T-helper 17 cell (primary cell): ENCODE results near the gene SH3BP2. TPM values are rescaled to one million over a fixed set of nuclear protein-coding genes. Genes with fewer than 3 reads are reported as not detected.
"Not testable (repeated sequence)": the region's sequence is repeated elsewhere in the genome, so short reads cannot be mapped to it uniquely, and the experiment has no call there.

Experiments
- ATAC-seq: fragments of 150-1000 bp; cut with Tn5 transposase; 2 replicates; pipeline ENCODE4 v1.10.0; 2021; ENCODE audit warnings: mild to moderate bottlenecking, moderate library complexity
- DNase-seq, 3 donors: peaks; one replicate each; pipeline versions ENCODE4 v3.0.0 to v3.0.0-alpha.2; 2020 to 2021
- H3K9me3 ChIP-seq: one replicate; pipeline ENCODE4 v1.7.0; 2013; ENCODE audit warnings: low read length, mild to moderate bottlenecking; ENCODE audit not compliant: control insufficient read depth, poor library complexity, severe bottlenecking
- H3K27ac Mint-ChIP-seq: one replicate; pipeline ENCODE4 v1.8.0; 2022; ENCODE audit warnings: mild to moderate bottlenecking, moderate library complexity, mixed read lengths
- H3K27me3 Mint-ChIP-seq: one replicate; pipeline ENCODE4 v1.8.0; 2022; ENCODE audit warnings: mixed read lengths
- H3K36me3 Mint-ChIP-seq: one replicate; pipeline ENCODE4 v1.8.0; 2022; ENCODE audit warnings: low read depth, mixed read lengths
- H3K4me1 Mint-ChIP-seq: one replicate; pipeline ENCODE4 v1.8.0; 2022; ENCODE audit warnings: mild to moderate bottlenecking, mixed read lengths
- H3K4me3 Mint-ChIP-seq: one replicate; pipeline ENCODE4 v1.8.0; 2022; ENCODE audit warnings: mild to moderate bottlenecking, moderate library complexity, mixed read lengths
- total RNA-seq, 4 donors: library from RNA in 2 of 4; stranded (reverse) in 2 of 4; gene quantifications; one replicate each; pipeline ENCODE4 v1.2.3 and lab custom pipeline; 2022 to 2026

The SH3BP2 gene
- total RNA-seq, 2 donors from 2014 or later: 36.0 to 62.0 TPM

DNA sequence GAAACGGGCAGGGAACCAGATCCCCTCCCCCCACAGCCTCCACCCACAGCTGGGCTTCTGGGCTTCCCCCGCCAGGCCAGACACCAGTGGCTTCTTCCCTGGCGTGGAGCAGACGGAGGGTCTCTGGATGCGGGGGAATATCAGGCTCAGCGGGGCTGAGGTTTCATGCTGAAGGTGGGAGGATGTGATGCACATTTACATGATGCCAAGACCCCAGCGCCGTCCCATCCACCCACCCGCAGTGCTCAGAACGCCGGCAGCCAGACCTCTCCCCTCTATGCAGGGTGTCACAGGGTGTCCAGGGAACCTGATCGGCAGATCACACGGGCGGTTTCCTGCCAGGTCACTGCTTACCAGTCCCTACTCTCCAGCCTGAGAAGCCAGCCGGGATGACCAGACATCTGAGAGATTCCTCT, 24.0 kb upstream of the SH3BP2 start:
- H3K27ac Mint-ChIP-seq: no peak overlapping the region
- no peaks in the 10 kb centered on the region for H3K36me3 Mint-ChIP-seq
- no peaks in the 10 kb centered on the region for H3K27me3 Mint-ChIP-seq
- peaks cover 12% of the 10 kb centered on the region for H3K4me1 Mint-ChIP-seq
- ATAC-seq: no peak
- DNase-seq: no peak
- H3K4me3 Mint-ChIP-seq: no peak overlapping the region
- no peaks in the 10 kb centered on the region for H3K9me3 ChIP-seq

DNA sequence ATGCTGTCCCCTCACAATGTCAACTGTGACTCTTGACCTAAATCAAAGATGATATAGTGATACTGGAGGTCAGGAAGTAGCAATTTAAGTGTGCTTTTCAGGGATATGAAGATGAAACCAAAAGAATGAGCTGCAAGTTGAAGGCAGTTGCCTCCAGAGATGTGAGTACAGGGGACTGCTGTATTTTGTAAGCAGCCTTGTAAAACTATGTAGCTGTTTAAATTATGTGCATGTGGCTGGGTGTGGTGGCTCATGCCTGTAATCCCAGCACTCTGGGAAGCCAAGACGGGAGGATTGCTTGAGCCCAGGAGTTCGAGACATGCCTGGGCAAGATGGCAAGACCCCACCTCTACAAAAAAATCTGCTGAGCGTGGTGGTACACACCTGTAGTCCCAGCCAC, 21.6 kb upstream of the SH3BP2 start:
- H3K4me3 Mint-ChIP-seq: no peak overlapping the region
- no peak for ATAC-seq
- H3K27ac Mint-ChIP-seq: peak overlapping the region; percentile 83
- H3K9me3 ChIP-seq: no peaks in the 10 kb centered on the region
- H3K36me3 Mint-ChIP-seq: no peaks in the 10 kb centered on the region
- no peak for DNase-seq
- H3K27me3 Mint-ChIP-seq: no peaks in the 10 kb centered on the region
- peaks cover 12% of the 10 kb centered on the region for H3K4me1 Mint-ChIP-seq

DNA sequence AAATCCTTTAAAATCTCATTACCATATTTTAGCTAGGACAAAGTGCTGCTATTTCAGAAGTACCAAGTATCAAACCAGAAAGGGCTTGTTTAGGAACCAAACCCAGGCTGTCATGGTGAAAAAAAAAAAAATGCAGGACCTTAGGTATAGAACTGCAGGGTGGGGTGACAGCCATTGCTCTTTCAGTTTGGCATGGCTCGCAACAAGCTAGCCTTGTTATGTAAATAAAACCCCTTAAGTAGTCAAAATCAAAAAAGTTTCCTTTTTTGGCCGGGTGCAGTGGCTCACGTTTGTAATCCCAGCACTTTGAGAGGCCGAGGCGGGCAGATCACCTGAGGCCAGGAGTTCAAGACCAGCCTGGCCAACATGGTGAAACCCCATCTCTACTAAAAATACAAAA, 12.2 kb upstream of the SH3BP2 start:
- not testable (repeated sequence) for ATAC-seq, H3K27ac Mint-ChIP-seq, H3K9me3 ChIP-seq, H3K36me3 Mint-ChIP-seq, DNase-seq, H3K4me1 Mint-ChIP-seq, H3K27me3 Mint-ChIP-seq, H3K4me3 Mint-ChIP-seq

DNA sequence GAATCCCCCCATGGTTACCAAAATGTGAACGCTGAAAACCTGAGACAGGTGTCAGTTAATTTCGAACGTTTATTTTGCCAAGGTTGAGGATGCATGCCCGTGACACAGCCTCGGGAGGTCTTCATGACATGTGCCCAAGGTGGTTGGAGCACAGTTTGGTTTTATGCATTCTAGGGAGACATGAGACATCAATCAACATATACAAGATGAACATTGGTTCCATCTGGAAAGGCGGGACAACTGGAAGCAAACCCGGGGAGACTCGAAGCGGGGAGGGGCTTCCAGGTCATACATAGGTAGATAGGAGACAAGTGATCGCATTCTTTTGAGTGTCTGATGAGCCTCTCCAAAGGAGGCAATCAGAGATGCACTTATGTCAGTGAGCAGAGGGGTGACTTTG, 11.0 kb upstream of the SH3BP2 start:
- no peak for ATAC-seq
- no peaks in the 10 kb centered on the region for H3K36me3 Mint-ChIP-seq
- H3K27me3 Mint-ChIP-seq: no peaks in the 10 kb centered on the region
- H3K4me1 Mint-ChIP-seq: peaks cover 10% of the 10 kb centered on the region
- DNase-seq: no peak
- H3K4me3 Mint-ChIP-seq: no peak overlapping the region
- H3K27ac Mint-ChIP-seq: no peak overlapping the region
- no peaks in the 10 kb centered on the region for H3K9me3 ChIP-seq

DNA sequence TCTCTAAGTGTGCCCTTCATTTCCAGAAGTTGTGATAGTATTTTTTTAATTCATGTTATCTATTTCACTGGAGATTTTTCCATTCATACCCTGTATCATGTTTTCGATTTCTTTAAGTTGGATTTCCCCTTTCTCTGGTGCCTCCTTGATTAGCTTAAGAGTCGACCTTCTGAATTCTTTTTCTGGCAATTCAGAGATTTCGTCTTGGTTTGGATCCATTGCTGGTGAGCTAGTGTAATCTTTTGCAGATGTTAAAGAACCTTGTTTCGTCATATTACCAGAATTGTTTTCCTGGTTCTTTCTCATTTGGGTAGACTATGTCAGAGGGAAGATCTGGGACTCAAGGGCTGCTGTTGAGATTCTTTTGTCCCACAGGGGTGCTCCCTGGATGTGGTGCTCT, 9.1 kb upstream of the SH3BP2 start:
- DNase-seq (no peak), ATAC-seq (no peak)
- H3K4me1 Mint-ChIP-seq: peaks cover 21% of the 10 kb centered on the region
- H3K9me3 ChIP-seq: no peaks in the 10 kb centered on the region
- H3K27me3 Mint-ChIP-seq: no peaks in the 10 kb centered on the region
- H3K4me3 Mint-ChIP-seq: no peak overlapping the region
- no peaks in the 10 kb centered on the region for H3K36me3 Mint-ChIP-seq
- no peak overlapping the region for H3K27ac Mint-ChIP-seq

DNA sequence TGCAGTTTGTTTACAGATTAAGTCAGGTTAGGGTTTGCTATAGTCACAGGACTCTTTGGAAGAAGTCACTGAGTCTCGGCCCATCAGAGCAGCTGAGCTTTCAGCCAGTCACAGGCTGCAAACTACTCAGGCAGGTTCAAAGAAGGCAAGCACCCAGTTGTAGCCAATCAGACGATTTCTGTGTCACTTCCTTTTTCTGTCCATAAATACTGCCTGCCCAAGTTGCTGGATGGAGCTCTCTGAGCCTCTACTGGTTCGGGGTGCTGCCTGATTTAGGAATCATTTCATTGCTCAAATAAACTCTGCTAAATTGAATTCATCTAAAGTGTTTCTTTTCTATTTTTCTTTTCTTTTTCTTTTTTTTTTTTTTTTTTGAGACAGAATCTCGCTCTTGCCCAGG, 7.3 kb upstream of the SH3BP2 start:
- Mint-ChIP-seq H3K4me1 (peaks cover 27% of the 10 kb centered on the region), H3K27ac (peak overlapping the region; percentile 96), H3K4me3 (no peak overlapping the region), H3K27me3 (no peaks in the 10 kb centered on the region), H3K36me3 (no peaks in the 10 kb centered on the region)
- DNase-seq (no peak), ATAC-seq (peak; percentile 56)
- no peaks in the 10 kb centered on the region for H3K9me3 ChIP-seq

DNA sequence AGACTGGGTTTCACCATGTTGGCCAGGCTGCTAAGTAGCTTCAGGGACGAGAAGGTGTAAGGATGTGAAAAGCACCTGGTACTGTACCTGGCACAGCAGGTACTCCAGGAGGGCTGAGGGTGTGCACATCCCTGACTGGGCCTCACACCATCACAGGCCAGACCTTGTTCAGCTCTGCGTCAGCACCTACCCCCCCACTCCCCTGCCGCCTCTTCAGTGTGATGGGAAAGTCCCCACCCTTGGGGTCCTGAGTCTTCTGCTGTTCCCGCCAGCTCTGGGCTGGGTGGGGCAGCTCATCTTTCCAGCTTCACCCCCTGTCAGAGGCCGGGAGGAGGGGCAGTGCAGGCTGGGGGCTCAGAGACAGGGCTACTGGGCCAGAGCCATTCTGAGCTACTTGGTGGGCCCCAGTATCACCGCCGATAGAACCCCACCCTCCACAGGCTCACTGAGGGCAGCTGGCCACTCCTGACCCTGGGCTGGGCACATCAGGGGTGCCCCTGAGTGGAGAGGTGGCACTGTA, 6.7 kb upstream of the SH3BP2 start:
- H3K4me3 Mint-ChIP-seq: peak overlapping the region; percentile 62
- H3K36me3 Mint-ChIP-seq: no peaks in the 10 kb centered on the region
- ATAC-seq: peak; percentile 88
- H3K27me3 Mint-ChIP-seq: no peaks in the 10 kb centered on the region
- peak overlapping the region; percentile 96 for H3K27ac Mint-ChIP-seq
- peak in 2 of 3 donors; percentile 51 to 60 for DNase-seq
- H3K4me1 Mint-ChIP-seq: peaks cover 28% of the 10 kb centered on the region
- no peaks in the 10 kb centered on the region for H3K9me3 ChIP-seq

DNA sequence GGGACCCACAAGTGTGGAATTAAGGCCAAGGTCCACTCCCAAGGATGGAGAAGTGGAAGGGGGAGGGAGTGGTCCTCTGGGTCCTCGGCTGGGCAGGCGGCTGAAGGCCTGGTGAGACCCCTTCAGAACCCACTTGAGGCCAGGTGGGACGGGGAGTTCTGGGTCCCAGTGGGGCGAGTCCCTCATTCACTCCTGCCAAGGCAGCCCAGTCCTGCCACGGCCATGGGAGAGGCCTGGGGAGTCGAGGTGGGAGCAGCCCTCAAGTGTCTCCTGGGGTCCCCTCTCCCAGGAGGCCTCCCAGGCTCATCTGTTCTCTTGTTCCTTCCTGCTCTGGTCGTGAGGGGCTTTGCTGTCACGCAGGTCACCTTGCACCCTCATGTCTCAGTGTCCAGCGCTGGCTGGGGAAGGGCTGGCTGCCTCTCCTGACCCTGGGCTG, 6.1 kb upstream of the SH3BP2 start:
- H3K4me3 Mint-ChIP-seq: no peak overlapping the region
- ATAC-seq: no peak
- H3K4me1 Mint-ChIP-seq: peaks cover 31% of the 10 kb centered on the region

DNA sequence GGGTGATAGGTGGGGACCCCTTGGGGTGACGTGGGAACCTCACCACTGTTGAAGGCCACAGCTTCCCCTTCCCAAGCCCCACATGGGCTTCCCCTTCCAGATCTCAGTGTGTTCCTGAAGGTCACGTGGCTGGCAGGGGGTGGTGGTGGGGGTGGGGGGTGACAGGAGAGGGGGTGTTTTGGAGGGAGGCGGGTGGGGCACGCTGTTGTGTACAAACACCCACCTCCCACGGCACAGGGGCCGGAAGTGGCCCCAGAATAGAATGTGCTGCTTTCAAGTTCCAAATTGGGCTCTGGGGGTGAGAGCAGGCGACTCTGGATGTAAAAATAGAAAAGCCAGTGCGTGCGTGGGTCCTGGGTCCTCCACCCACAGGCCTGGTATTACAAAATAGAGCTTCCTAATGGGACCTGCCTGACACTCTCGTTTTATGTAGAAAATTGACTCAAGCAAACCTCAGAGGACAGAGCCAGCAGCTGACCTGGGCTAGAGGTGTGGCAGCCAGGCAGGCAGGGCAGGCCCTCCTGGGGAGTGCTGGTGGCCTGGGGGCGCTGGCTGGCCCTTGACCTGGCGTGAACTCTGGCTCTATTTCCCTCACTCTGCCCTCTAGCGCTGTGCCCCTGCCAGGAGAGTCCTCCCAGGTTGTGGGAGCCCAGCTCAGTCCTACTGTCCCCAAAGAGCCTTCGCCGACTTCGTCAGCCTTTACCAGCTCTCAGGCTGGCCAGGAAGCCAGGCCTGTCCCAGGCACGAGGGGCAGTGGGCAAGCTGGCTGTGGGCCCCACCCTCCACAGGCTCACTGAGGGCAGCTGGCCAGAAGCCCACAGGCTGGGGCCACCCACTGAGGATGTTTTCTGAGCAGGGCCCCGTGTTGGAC, 5.4 kb upstream of the SH3BP2 start:
- Mint-ChIP-seq H3K27me3 (no peaks in the 10 kb centered on the region), H3K36me3 (no peaks in the 10 kb centered on the region), H3K27ac (peak overlapping the region; percentile 96), H3K4me3 (peak overlapping the region; percentile 69), H3K4me1 (peaks cover 36% of the 10 kb centered on the region)
- peak; percentile 39 for ATAC-seq
- no peak for DNase-seq
- no peaks in the 10 kb centered on the region for H3K9me3 ChIP-seq

More for the DNA sequence above, 6.1 kb upstream of the SH3BP2 start:
- H3K27ac Mint-ChIP-seq: peak overlapping the region; percentile 96
- H3K36me3 Mint-ChIP-seq: no peaks in the 10 kb centered on the region
- H3K27me3 Mint-ChIP-seq: no peaks in the 10 kb centered on the region
- H3K9me3 ChIP-seq: no peaks in the 10 kb centered on the region
- no peak for DNase-seq

DNA sequence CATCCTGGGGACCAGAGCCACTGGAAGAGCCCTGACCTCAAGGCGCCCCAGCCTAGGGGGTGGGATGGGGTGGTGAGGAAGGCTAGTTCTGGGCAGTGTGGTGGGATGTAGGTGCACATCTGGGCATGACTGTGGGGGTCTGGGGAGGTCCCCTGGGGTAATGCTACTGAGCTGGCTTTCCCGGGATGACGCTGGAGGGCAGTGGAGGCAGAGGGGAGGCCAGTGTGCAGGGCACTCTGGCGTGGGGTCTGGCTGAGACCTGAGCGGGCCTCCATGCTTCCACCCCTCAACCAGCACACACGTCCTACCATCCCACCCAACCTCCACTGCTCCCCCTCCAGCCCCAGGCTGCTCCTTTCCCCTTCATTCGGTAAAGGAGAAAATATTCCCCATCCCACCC, 4.8 kb upstream of the SH3BP2 start:
- Mint-ChIP-seq H3K27me3 (no peaks in the 10 kb centered on the region), H3K36me3 (no peaks in the 10 kb centered on the region), H3K4me3 (peak overlapping the region; percentile 69), H3K4me1 (peaks cover 36% of the 10 kb centered on the region), H3K27ac (peak overlapping the region; percentile 96)
- no peaks in the 10 kb centered on the region for H3K9me3 ChIP-seq
- DNase-seq (no peak), ATAC-seq (no peak)

DNA sequence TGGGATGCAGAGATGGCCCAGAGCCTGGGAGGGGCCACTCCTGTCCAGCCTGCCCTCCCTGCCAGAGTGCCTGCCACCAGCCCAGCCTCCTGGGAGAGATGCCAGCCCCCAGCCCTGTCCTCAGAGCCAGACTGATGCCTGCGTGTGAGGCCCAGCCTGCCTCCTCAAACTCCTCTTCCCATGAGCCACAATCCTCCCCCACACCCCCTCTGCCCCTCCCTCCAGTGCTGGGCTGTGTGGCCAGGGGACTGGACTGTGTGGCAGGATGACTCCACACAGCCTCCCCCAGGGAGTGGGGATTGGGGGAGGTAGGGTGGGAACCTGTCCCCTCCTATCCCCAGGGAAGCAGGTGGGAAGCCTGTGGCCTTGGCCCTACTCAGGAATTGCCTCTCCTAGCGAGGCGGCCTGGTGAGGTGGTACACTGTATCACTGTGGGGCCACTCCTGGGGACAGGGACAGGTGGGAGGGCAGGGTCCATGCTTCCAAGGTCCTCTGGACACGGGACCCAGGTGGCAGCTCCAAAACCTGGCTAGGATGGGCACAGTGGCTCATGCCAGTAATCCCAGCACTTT, 4.3 kb upstream of the SH3BP2 start:
- peaks cover 38% of the 10 kb centered on the region for H3K4me1 Mint-ChIP-seq
- H3K27me3 Mint-ChIP-seq: no peaks in the 10 kb centered on the region
- no peak for ATAC-seq
- no peak for DNase-seq
- H3K27ac Mint-ChIP-seq: peak overlapping the region; percentile 96
- H3K9me3 ChIP-seq: no peaks in the 10 kb centered on the region
- peak overlapping the region; percentile 69 for H3K4me3 Mint-ChIP-seq
- no peaks in the 10 kb centered on the region for H3K36me3 Mint-ChIP-seq

DNA sequence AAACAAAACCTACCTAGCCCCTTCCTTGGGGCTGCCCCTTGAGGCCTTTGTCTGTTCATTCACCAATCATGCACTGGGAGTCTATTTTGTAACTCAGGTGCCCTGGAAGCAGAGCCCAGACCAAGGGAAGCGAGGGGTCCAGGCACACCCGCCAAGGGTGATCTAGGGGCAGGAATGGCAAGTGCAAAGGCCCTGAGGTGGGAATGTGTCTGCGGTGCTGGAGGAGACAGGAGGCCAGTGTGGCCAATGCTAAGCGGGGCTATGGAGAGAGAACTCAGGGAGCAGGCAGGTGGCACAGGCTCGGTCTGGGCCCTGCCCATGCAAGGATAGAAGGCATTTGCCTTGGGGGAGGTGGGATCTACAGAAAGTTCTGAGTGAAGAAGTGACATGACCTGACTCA, 3.5 kb upstream of the SH3BP2 start:
- DNase-seq (no peak), ATAC-seq (no peak)
- Mint-ChIP-seq H3K4me3 (peak overlapping the region; percentile 43), H3K4me1 (peaks cover 45% of the 10 kb centered on the region), H3K27me3 (no peaks in the 10 kb centered on the region), H3K36me3 (no peaks in the 10 kb centered on the region), H3K27ac (peak overlapping the region; percentile 74)
- no peaks in the 10 kb centered on the region for H3K9me3 ChIP-seq

DNA sequence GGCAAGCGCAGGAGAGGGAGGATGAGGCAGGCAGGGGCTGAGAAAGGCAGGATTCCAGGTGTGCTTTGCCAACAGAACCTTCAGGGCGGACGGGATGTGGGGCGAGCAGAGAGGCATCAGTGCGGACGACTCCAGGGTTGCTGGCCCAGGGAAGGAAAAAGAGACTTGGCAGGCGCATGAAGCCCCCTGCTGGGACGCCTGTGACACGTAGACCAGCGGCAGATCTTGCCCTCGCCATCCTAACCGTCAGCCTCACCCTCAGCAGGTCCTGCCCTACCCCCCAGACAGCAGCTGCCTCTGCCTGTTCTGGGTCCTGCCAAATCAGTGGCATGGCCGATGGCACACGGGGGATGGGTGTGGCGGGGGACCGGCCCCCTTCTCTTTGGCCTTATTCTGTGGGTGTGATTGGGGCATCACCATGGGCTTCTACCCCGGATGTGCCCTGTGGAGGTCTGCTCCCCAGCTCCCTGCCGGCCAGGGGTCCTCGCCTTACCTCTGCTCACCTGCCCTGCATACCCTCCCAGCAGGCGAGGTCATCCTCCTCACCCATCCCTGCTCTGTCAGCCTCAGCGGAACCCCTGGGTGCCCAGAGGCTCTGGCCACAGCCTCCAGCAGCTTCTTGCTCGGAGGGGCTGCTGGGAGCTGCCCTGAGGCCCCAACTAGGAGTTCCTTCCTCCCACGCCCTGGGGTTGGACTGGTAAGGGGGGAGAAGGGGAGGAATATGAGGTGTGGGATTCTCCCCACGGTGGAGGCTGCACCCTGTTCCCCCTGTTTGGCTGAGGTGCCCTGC, 2.9 kb upstream of the SH3BP2 start:
- no peaks in the 10 kb centered on the region for H3K9me3 ChIP-seq
- H3K4me1 Mint-ChIP-seq: peaks cover 52% of the 10 kb centered on the region
- H3K27ac Mint-ChIP-seq: peak overlapping the region; percentile 74
- DNase-seq: no peak
- peak overlapping the region; percentile 43 for H3K4me3 Mint-ChIP-seq
- no peaks in the 10 kb centered on the region for H3K27me3 Mint-ChIP-seq
- no peak for ATAC-seq
- no peaks in the 10 kb centered on the region for H3K36me3 Mint-ChIP-seq
